ENCODE results near the gene EXOC7. TPM values are rescaled to one million over a fixed set of nuclear protein-coding genes. Genes with fewer than 3 reads are reported as not detected.

The EXOC7 gene
- total and polyA plus RNA-seq, 7 experiments from 2014 or later, result 46.6 to 204 (median 121) TPM

DNA sequence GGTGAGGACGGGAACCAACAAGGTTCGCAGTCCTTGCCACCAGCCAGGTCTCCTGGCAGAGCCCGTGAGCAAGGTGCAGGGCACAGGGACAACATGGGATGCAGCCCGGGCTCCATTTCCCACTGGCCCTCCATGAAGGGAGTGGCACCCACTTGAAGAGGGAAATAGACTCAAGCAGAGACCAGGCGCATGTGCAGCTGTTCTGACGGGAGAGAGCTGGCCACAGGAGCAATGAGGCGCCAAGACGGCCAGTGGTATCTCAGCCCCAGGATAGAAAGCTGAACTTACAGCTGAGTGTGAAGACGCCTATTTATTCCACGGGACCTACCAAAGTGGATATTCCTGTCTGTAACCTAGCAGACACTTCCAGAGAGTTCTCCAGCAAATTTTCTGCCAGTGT lies 45.6 kb upstream of the EXOC7 start:
- intact Hi-C loops (cut with micrococcal nuclease), result loop anchor here in 1 of 2 donors (10.0 kb wide), 1 partner anchor 526 kb away; no protein-coding TSS in a partner anchor
- no peaks in the 10 kb centered on the region for H3K9me3 ChIP-seq (ENCODE audit: control insufficient read depth in 2 of 3, low read length in 3 of 3)
- peaks cover 38 to 69% of the 10 kb centered on the region in 2 donors for H3K4me1 ChIP-seq (ENCODE audit: control insufficient read depth in 2 of 2, insufficient read depth in 2 of 2, low read length in 2 of 2)
- POLR2A ChIA-PET, result interaction anchor here (1.1 kb wide), 1 partner anchor 31 kb away, joined by 5 read pairs; no protein-coding TSS in a partner anchor
- no peak overlapping the region for H3K27ac ChIP-seq (ENCODE audit: low read depth, low read length)
- peak overlapping the region in 8 of 9 donors; percentile 43 to 99 (median 88) for H3K27ac Mint-ChIP-seq
- H3K4me3 ChIP-seq (ENCODE audit: low read length), result no peak overlapping the region
- peaks cover 4 to 60% (median 44%) of the 10 kb centered on the region in 5 donors for H3K36me3 Mint-ChIP-seq
- peak overlapping the region in 1 of 10 donors; percentile 16 for H3K4me3 Mint-ChIP-seq
- H3K27me3 ChIP-seq (ENCODE audit: control insufficient read depth in 2 of 2, insufficient read depth in 2 of 2, low read length in 2 of 2), result no peaks in the 10 kb centered on the region
- DNase-seq (no peak), ATAC-seq (no peak)
- H3K36me3 ChIP-seq (ENCODE audit: control insufficient read depth in 2 of 3, insufficient read depth in 3 of 3, low read length in 3 of 3), result peaks cover 0 to 18% (median 0%) of the 10 kb centered on the region in 3 experiments
- no peaks in the 10 kb centered on the region for H3K27me3 Mint-ChIP-seq
- peaks cover 0 to 2% (median 0%) of the 10 kb centered on the region in 11 donors for H3K9me3 Mint-ChIP-seq
- peaks cover 39 to 86% (median 79%) of the 10 kb centered on the region in 7 donors for H3K4me1 Mint-ChIP-seq
- CTCF ChIA-PET, result interaction anchor here (0.7 kb wide), 1 partner anchor 398 kb away, joined by 3 read pairs; no protein-coding TSS in a partner anchor

DNA sequence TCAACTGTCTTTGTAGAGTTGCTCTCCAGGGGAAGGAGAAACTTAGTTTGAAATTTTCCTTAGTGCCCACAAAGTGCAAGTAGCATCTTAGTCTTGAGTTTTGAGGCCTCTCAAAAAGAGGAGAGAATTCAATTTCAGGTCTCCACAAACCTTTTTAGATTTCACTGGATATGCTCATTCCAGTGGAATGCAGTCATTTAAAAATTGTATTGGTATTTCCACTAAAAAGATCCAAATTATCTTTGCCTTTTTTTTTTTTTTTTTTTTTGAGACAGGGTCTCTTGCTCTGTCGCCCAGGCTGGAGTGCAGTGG lies 44.4 kb upstream of the EXOC7 start:
- H3K4me1 ChIP-seq (ENCODE audit: control insufficient read depth in 2 of 2, insufficient read depth in 2 of 2, low read length in 2 of 2), result peaks cover 51 to 70% of the 10 kb centered on the region in 2 donors

GRCh38 chr17:76147211-76148014 lies 43.8 kb upstream of the EXOC7 start:
- no peak overlapping the region for H3K4me3 ChIP-seq (ENCODE audit: low read length)
- peaks cover 0 to 16% (median 0%) of the 10 kb centered on the region in 3 experiments for H3K36me3 ChIP-seq (ENCODE audit: control insufficient read depth in 2 of 3, insufficient read depth in 3 of 3, low read length in 3 of 3)
- Mint-ChIP-seq H3K4me1 (peaks cover 42 to 85% (median 78%) of the 10 kb centered on the region in 7 donors), H3K27me3 (no peaks in the 10 kb centered on the region), H3K4me3 (peak overlapping the region in 1 of 10 donors; percentile 67), H3K9me3 (peaks cover 0 to 2% (median 0%) of the 10 kb centered on the region in 11 donors), H3K27ac (peak overlapping the region; percentile 92 to 100 (median 95)), H3K36me3 (peaks cover 0 to 43% (median 29%) of the 10 kb centered on the region in 5 donors)
- intact Hi-C loops (cut with micrococcal nuclease), result loop anchor here in 1 of 2 donors (10.0 kb wide), 1 partner anchor 527 kb away; no protein-coding TSS in a partner anchor
- ChIA-PET POLR2A (interaction anchor here (1.1 to 8.5 kb wide), 3 partner anchors 18 to 124 kb away, joined by 3 to 141 read pairs (median 6); no protein-coding TSS in a partner anchor), CTCF (interaction anchor here (1.3 to 8.1 kb wide), 2 partner anchors 8 to 33 kb away, joined by 3 to 111 read pairs; no protein-coding TSS in a partner anchor)
- no peaks in the 10 kb centered on the region for H3K27me3 ChIP-seq (ENCODE audit: control insufficient read depth in 2 of 2, insufficient read depth in 2 of 2, low read length in 2 of 2)
- H3K4me1 ChIP-seq (ENCODE audit: control insufficient read depth in 2 of 2, insufficient read depth in 2 of 2, low read length in 2 of 2), result peaks cover 51 to 70% of the 10 kb centered on the region in 2 donors
- ATAC-seq, result no peak
- no peak for DNase-seq
- H3K27ac ChIP-seq (ENCODE audit: low read depth, low read length), result peak overlapping the region; percentile 83
- no peaks in the 10 kb centered on the region for H3K9me3 ChIP-seq (ENCODE audit: control insufficient read depth in 2 of 3, low read length in 3 of 3)

More for the DNA sequence above, 44.4 kb upstream of the EXOC7 start:
- peaks cover 0 to 2% (median 0%) of the 10 kb centered on the region in 11 donors for H3K9me3 Mint-ChIP-seq
- peaks cover 42 to 85% (median 78%) of the 10 kb centered on the region in 7 donors for H3K4me1 Mint-ChIP-seq
- peak overlapping the region; percentile 22 for H3K27ac ChIP-seq (ENCODE audit: low read depth, low read length)
- H3K27me3 ChIP-seq (ENCODE audit: control insufficient read depth in 2 of 2, insufficient read depth in 2 of 2, low read length in 2 of 2), result no peaks in the 10 kb centered on the region
- ChIA-PET POLR2A (no interaction called here), CTCF (no interaction called here)
- DNase-seq (no peak), ATAC-seq (no peak)
- peak overlapping the region in 7 of 9 donors; percentile 9 to 99 (median 95) for H3K27ac Mint-ChIP-seq
- intact Hi-C loops (cut with micrococcal nuclease), result loop anchor here in 1 of 2 donors (10.0 kb wide), 1 partner anchor 527 kb away; no protein-coding TSS in a partner anchor
- H3K36me3 ChIP-seq (ENCODE audit: control insufficient read depth in 2 of 3, insufficient read depth in 3 of 3, low read length in 3 of 3), result peaks cover 0 to 16% (median 0%) of the 10 kb centered on the region in 3 experiments
- peaks cover 0 to 49% (median 35%) of the 10 kb centered on the region in 5 donors for H3K36me3 Mint-ChIP-seq
- H3K4me3 ChIP-seq (ENCODE audit: low read length), result no peak overlapping the region
- no peaks in the 10 kb centered on the region for H3K9me3 ChIP-seq (ENCODE audit: control insufficient read depth in 2 of 3, low read length in 3 of 3)
- no peaks in the 10 kb centered on the region for H3K27me3 Mint-ChIP-seq
- no peak overlapping the region for H3K4me3 Mint-ChIP-seq

DNA sequence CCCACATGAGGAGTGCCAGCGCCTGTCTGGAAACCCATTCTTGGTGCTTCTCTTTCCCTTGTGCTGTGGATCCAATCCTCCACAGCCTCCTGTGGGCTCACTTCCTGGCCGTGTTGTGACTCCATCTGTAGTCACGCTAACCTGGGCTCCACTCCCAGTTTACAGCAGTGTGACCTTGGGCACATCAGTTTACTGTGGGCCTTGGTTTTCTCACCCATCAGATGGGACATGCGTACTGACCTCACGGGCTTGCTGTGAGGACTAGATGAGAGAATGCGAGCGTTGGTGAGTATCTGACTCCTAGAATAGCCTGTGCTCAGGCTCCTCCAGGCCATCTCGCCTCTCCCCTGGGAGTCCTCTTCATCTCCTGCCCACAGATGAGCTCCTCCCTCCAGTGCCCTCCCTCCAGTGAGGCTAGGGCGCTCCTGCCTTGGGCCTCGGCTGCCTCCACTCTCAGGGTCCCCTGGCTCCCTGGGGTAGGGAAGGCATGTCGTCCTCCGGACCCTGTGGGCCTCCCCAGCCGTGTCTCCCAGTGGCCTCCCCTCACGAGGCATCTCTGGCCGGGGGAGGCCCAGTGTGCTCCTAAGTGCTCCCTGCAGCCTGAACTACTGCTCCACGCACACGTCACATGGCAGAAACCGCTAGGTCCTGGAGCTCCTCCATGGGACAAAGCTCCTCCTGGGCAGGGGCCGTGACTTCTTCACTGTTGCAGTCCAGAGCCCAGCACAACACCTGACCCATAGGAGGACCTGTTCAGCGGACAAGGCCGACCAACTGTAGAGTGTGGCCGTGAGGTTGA lies 42.7 kb upstream of the EXOC7 start:
- peaks cover 54 to 68% of the 10 kb centered on the region in 2 donors for H3K4me1 ChIP-seq (ENCODE audit: control insufficient read depth in 2 of 2, insufficient read depth in 2 of 2, low read length in 2 of 2)
- H3K27ac Mint-ChIP-seq, result peak overlapping the region; percentile 92 to 100 (median 95)
- peaks cover 37 to 85% (median 78%) of the 10 kb centered on the region in 7 donors for H3K4me1 Mint-ChIP-seq
- no peak for ATAC-seq
- H3K27me3 Mint-ChIP-seq, result peaks cover 0 to 1% (median 0%) of the 10 kb centered on the region in 5 donors
- H3K4me3 ChIP-seq (ENCODE audit: low read length), result peak overlapping the region; percentile 37
- H3K9me3 ChIP-seq (ENCODE audit: control insufficient read depth in 2 of 3, low read length in 3 of 3), result no peaks in the 10 kb centered on the region
- DNase-seq, result no peak
- peaks cover 0 to 34% (median 21%) of the 10 kb centered on the region in 5 donors for H3K36me3 Mint-ChIP-seq
- intact Hi-C loops (cut with micrococcal nuclease), result loop anchor here in 1 of 2 donors (10.0 kb wide), 1 partner anchor 529 kb away; no protein-coding TSS in a partner anchor
- peak overlapping the region; percentile 54 to 84 (median 71) for H3K4me3 Mint-ChIP-seq
- CTCF ChIA-PET, result interaction anchor here (0.5 to 8.1 kb wide), 7 partner anchors 9 to 34 kb away, joined by 3 to 111 read pairs (median 3); no protein-coding TSS in a partner anchor
- POLR2A ChIA-PET, result interaction anchor here (0.7 to 8.5 kb wide), 19 partner anchors 7 to 132 kb away, joined by 3 to 141 read pairs (median 6); no protein-coding TSS in a partner anchor
- H3K36me3 ChIP-seq (ENCODE audit: control insufficient read depth in 2 of 3, insufficient read depth in 3 of 3, low read length in 3 of 3), result peaks cover 0 to 16% (median 0%) of the 10 kb centered on the region in 3 experiments
- H3K9me3 Mint-ChIP-seq, result peaks cover 0 to 2% (median 0%) of the 10 kb centered on the region in 11 donors
- H3K27me3 ChIP-seq (ENCODE audit: control insufficient read depth in 2 of 2, insufficient read depth in 2 of 2, low read length in 2 of 2), result no peaks in the 10 kb centered on the region
- H3K27ac ChIP-seq (ENCODE audit: low read depth, low read length), result peak overlapping the region; percentile 83

DNA sequence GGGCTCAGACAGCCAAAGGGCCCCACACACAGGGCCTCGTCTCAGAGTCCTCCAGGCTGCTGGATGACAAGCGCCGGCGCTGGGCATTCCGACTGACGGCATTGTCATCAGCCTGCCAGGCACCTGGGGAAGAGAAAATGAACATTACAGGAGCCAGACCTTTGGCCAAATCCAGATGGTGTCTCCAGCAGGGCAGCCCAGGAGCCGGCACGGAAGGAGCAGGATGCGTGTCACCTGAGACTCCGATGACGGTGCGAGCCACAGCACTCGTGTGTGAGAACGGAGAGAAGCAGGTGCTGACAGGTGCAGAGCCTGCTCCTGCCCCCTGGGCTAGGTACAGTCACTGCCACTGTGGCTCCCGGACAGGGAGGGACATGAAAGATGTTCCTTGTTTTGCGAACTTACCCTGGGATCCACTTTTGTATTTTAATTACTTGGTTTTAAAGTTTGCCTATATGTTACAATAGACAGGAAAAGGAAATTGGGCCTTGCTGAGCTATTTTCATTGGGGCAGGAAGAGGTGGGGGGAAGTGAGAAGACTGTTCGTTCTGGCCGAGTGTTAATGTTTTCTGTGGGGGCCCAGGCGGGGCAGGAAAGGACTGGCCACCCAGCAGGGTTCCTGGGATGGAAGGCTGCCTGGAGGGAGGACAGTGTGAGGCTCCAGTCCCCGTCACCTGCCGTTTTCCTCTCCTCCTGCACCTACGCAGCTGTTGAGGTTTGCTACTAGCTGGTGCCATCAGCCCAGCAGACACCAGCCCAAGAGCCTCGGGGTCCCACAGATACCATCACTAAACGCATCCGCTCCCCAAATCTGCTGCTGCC lies 41.9 kb upstream of the EXOC7 start:
- peak overlapping the region; percentile 54 to 84 (median 71) for H3K4me3 Mint-ChIP-seq
- Histone ChIP-seq H3K36me3 (ENCODE audit: control insufficient read depth in 2 of 3, insufficient read depth in 3 of 3, low read length in 3 of 3) (peaks cover 0 to 10% (median 0%) of the 10 kb centered on the region in 3 experiments), H3K9me3 (ENCODE audit: control insufficient read depth in 2 of 3, low read length in 3 of 3) (no peaks in the 10 kb centered on the region), H3K4me3 (ENCODE audit: low read length) (peak overlapping the region; percentile 37), H3K27me3 (ENCODE audit: control insufficient read depth in 2 of 2, insufficient read depth in 2 of 2, low read length in 2 of 2) (no peaks in the 10 kb centered on the region), H3K27ac (ENCODE audit: low read depth, low read length) (peak overlapping the region; percentile 83), H3K4me1 (ENCODE audit: control insufficient read depth in 2 of 2, insufficient read depth in 2 of 2, low read length in 2 of 2) (peaks cover 54 to 66% of the 10 kb centered on the region in 2 donors)
- peaks cover 0 to 2% (median 0%) of the 10 kb centered on the region in 11 donors for H3K9me3 Mint-ChIP-seq
- POLR2A ChIA-PET, result interaction anchor here (0.5 to 8.5 kb wide), 21 partner anchors 8 to 142 kb away, joined by 3 to 141 read pairs (median 6); partner anchors contain the start of gene UBALD2
- H3K27ac Mint-ChIP-seq, result peak overlapping the region; percentile 92 to 100 (median 95)
- DNase-seq, result peak in 7 of 9 donors; percentile 61 to 69 (median 66)
- intact Hi-C loops (cut with micrococcal nuclease), result loop anchor here in 1 of 2 donors (10.0 kb wide), 1 partner anchor 529 kb away; no protein-coding TSS in a partner anchor
- peaks cover 0 to 10% (median 0%) of the 10 kb centered on the region in 5 donors for H3K27me3 Mint-ChIP-seq
- peaks cover 0 to 28% (median 17%) of the 10 kb centered on the region in 5 donors for H3K36me3 Mint-ChIP-seq
- CTCF ChIA-PET, result interaction anchor here (0.5 to 8.1 kb wide), 7 partner anchors 10 to 35 kb away, joined by 3 to 111 read pairs (median 4); no protein-coding TSS in a partner anchor
- peaks cover 42 to 85% (median 74%) of the 10 kb centered on the region in 7 donors for H3K4me1 Mint-ChIP-seq
- ATAC-seq, result peak; percentile 55

All from naive thymus-derived CD4-positive, alpha-beta T cell (primary cell).